HG02938 (cell line): ENCODE results near the gene PAM.

Experiments used
- ATAC-seq: cut with Tn5 transposase; IDR thresholded peaks from one replicate; pipeline ENCODE4 v1.9.1; 2021; ENCODE audit warnings: mild to moderate bottlenecking, moderate library complexity; ENCODE audit not compliant: unreplicated experiment

Gene PAM

GRCh38 chr5:102807878-102808502, 52.9 kb downstream of the PAM start:
- ATAC-seq, result no peak

DNA sequence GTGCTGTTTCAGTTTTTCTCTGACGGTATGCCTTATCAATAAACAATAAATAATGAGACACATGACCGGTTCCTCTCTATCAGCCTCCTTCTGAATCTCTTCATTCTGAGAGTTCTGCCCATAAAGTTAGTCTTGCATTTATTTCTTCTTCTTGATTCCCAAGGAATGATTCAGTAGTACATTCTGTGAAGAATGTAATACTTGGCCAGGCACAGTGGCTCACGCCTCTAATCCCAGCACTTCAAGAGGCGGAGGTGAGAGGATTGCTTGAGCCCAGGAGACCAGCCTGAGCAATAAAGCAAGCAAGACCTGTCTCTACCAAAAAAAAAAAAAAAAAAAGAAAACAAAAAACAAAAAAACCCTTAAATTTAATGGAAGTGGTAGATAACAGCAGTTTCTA, 53.9 kb downstream of the PAM start:
- ATAC-seq, result no peak

- ATAC-seq, result no peak
These were observed 56.9 kb downstream of the PAM start for GRCh38 chr5:102811972-102812371.

- ATAC-seq, result no peak
These were observed 58.6 kb downstream of the PAM start for GRCh38 chr5:102813740-102814139.

- ATAC-seq, result no peak
These were observed 60.0 kb downstream of the PAM start for GRCh38 chr5:102815084-102815483.

DNA sequence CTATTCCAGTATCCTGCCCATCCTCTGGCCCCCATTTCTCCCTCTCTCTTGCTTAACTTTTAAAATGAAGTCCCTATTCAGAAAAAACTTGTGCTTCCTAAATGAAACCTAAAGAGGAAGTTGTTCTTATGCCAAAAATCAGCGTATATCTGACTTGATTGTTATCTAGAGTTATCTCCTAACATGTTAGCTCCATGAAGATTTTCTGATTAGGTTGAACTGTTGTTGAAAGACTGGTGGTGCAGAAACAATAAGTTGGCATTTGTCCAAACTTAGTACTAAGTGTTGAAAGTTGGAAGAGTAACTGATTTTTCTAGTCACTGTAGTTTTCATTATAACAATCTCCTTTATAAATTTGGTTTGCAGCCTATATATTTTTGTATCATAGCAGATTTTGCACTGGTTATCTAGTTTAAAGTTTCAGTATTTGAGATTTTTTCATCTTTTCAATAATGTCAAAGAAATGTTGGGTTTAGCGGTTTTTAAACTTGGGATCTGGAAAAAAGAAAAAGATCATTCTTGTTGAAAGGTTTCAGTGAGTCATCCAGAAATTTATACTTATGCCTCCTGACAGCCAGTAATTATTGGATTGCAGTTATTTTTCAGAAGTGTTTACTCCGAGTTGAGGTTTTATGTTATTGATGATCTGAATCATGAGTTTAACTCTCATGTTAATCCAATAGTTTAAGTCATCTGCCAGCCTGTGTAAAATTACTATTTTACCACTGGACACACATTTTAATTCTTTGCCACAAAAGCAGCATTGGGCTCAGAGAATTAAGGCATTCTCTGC, 60.6 kb downstream of the PAM start:
- no peak for ATAC-seq

DNA sequence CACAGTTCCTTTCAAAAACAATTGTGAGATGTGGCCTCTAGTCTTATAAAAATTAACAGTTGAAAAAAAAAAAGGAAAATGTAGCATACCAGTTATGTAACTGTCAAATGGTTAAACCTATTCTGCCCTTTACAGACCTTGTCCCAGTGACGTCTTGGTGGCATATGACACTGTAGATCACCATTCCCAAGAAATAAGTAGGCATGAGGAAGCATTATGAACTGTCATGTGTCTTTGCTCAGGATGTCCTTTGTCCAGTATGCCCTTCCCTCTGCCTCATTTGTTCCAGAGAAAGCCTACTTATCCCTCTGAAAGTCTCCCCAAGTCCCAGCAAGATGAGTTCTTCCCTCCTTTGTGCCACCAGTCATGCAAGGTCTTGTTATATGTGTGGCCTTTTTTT, 63.2 kb downstream of the PAM start:
- ATAC-seq, result no peak

DNA sequence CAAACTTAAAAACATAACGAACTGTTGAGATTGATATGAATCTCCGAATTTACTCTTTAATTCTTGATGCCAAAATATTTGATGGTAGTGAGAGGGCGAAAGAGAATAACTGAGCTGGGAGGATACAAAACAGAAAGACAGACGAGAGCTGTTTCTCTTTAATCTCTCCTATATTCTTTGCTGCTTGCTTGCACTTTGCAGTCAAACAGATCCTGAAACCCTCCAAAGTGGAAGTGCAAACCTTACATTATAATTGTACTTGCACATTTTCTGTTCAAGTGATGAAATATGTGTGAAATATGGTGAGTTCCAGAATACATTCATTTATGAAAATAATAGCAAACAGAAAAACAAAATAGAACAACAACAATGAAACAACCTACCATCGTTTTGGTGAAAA, 63.8 kb downstream of the PAM start:
- ATAC-seq, result no peak

DNA sequence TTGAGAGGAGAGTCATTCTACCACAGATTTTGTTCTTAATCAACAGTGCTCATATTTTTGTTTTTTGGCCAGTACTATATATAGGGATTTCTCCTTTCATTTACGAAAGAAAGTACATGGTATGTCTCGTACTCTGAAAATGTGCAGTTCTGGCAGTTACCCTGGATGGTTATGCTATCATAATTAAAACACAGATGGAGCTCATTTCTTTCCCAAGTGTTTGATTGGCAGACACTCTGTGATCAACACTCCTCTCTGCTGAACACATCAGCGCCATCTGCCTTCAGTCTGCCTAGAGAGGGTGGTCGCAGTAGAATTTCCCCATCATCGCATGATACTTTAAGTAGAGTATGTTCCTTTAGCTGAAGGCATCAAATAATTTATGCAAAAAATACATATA, 64.5 kb downstream of the PAM start:
- no peak for ATAC-seq

DNA sequence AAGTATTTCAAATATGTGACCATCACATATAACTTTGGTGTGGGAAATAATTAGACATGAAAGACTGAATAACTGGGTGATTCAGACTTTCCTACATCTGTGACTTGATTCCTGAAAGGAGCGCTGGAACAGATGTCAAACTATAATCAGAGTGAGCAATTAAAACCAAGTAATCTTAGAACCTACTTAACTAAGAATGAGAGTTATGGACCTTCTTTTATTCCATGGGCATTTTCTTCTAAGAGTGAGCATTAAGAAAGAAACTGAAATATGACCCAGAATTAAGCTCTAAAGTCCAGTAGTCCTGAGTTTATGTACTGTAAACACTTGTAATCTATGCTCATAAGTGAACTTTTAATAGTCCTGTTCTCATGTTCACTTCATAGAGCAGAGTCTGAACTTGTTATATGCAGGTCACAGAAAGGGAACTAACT, 68.4 kb downstream of the PAM start:
- ATAC-seq, result no peak

DNA sequence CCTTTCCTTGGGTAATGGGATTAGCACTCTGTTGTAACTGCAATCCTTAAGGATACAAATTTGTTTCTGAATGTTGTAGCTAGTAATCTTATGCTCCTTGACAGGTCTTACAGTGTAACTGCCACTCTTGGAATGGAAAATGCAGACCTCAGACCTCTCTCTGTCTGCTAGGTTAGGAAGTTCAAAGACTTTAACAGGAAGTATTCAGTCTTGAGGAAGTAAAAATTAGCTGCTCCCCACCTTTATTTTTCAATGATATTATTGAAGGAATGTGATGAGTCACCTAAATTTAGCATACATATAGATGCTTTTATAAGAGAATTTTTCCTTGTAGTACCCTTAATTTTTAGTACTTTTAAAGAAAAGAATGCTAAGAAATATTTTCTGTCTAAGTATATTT, 71.5 kb downstream of the PAM start:
- ATAC-seq, result no peak

- no peak for ATAC-seq
These were observed 75.1 kb downstream of the PAM start for GRCh38 chr5:102830241-102830640.

- peak; percentile 59 for ATAC-seq
These were observed 77.3 kb downstream of the PAM start for GRCh38 chr5:102832445-102832844.

DNA sequence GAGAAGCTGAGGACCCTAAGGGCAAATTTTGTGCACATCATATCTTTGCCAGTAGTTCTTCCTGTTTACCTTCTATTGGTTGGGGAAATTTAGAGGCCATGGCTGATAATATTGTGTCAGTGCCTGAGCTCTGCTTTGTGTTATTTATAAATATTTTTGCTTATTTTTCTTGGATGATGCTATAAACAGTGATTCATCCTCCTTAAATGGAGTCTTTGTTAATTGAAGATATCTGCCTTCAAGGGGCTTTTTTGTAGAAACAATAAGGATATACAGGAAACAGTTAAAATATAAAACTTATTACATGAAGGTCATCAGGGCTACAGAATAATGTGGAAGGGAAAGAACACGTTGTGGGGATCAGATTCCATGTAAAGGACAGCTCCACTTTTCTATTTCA, 78.0 kb downstream of the PAM start:
- ATAC-seq, result no peak

GRCh38 chr5:102834438-102834964, 79.4 kb downstream of the PAM start:
- no peak for ATAC-seq

GRCh38 chr5:102835717-102836116, 80.6 kb downstream of the PAM start:
- no peak for ATAC-seq

DNA sequence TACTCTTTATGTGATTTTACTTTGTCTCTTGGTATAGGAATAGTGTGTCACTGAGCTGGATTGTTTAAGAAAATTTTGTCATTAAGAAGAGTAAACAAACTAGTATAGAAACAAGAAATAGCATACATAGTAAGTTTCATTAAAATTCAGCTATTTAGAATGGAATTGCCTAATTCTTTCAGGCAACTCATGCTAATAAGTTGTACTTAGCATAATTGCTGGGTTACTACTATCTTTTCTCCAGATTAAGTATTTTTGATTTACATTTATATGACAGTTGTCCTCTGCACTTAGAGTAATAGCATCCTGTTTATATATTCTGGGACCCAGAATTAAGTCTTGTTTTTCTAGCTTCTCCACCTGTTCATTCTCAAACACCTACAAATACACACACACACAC, 85.9 kb downstream of the PAM start:
- no peak for ATAC-seq

DNA sequence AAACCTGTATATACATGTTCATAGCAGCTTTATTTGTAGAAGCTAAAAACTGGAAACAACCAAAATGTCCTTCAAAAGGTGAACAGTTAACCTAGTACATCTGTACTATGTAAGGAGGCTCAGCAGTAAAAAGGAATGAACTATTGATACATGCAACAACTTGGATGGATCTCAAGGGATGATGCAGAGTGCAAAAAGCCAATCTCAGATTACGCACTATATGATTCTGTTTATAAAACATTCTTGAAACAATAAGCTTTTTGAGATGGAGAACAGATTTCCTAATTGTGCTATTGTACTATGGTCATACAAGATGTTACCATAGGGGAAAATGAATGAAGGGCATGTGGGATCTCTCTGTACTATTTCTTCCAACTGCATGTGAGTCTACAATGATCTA, 88.9 kb downstream of the PAM start:
- ATAC-seq, result no peak

- ATAC-seq, result no peak
These were observed 89.9 kb downstream of the PAM start for GRCh38 chr5:102845041-102845440.

DNA sequence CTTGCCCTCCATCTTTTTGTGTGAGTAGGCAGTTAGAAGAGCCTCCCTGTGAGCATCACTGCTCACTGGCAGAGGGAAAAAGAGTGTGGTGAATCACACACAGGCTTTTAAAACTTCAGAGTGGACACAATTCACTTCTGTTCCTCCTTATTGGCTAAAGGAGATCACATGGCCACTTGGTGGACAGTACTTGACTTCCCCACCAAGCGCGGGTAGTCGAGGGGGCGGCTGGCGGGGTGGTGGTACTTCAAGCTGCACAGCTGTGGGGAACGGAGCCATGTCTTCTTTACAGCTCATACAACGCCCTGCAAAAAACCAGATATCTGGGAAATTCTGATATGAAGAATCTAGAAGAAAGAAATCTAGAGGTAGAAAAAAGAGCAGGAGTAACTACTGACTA, 95.4 kb downstream of the PAM start:
- ATAC-seq, result no peak

DNA sequence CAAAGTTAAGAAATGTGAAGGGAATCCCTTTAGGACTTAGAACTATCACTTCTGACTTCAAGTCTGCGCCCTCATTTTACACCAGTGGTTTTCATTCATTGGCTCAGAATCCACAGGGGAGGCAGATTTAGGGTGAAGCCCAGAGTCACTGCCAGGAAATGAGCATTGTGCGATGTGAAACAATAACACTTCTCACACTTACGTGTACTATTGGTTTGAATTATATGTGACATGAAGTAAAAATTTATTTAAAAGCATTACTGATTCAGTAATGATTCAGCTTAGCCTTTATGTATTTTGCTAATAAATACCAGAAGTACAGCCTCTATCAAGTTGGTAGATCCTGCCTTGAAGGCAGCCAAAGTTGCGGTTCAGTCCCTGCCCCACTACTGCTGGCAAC, 98.6 kb downstream of the PAM start:
- no peak for ATAC-seq

GRCh38 chr5:102855681-102856388, 100.7 kb downstream of the PAM start:
- ATAC-seq, result no peak
